HL-60 (cell line): ENCODE results near the gene NCK2.

ENCODE experiments used
- CTCF ChIP-seq: IDR thresholded peaks from one replicate; pipeline ENCODE4 v1.5.1; 2011; ENCODE audit warnings: low read length, control low read depth, inconsistent platforms; ENCODE audit not compliant: insufficient read depth
- GABPA ChIP-seq: IDR thresholded peaks from 2 replicates; pipeline ENCODE4 v1.6.1; 2012; ENCODE audit warnings: low read depth
- POLR2AphosphoS5 ChIP-seq: IDR thresholded peaks from 2 replicates; pipeline ENCODE4 v1.6.1; 2012; ENCODE audit warnings: low read depth
- REST ChIP-seq: IDR thresholded peaks from 2 replicates; pipeline ENCODE4 v1.6.1; 2012; ENCODE audit warnings: low read depth; ENCODE audit not compliant: insufficient replicate concordance

- TF ChIP-seq CTCF (no peak), POLR2AphosphoS5 (no peak), REST (no peak), GABPA (no peak)
These were observed 46.8 kb upstream of the NCK2 start for GRCh38 chr2:105697781-105698449.
